ENCODE results near the gene GXYLT2. TPM values are rescaled to one million over a fixed set of nuclear protein-coding genes. Genes with fewer than 3 reads are reported as not detected.

GXYLT2 gene, protein sequence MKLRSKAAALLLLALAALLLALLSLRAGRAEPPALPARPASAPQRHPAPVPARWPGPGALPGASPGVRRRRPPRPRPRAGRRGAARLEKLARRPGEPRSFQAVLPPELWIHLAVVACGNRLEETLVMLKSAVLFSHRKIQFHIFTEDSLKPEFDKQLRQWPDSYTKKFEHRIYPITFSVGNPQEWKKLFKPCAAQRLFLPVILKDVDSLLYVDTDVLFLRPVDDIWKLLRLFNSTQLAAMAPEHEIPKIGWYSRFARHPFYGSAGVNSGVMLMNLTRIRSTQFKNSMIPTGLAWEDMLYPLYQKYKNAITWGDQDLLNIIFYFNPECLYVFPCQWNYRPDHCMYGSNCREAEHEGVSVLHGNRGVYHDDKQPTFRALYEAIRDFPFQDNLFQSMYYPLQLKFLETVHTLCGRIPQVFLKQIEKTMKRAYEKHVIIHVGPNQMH
- 10 to 100 TPM in 1 of 3 donors, 1 to 10 TPM in 1, under 1 TPM in 1; 0.58 to 17.5 (median 3.3) TPM for polyA plus RNA-seq

DNA sequence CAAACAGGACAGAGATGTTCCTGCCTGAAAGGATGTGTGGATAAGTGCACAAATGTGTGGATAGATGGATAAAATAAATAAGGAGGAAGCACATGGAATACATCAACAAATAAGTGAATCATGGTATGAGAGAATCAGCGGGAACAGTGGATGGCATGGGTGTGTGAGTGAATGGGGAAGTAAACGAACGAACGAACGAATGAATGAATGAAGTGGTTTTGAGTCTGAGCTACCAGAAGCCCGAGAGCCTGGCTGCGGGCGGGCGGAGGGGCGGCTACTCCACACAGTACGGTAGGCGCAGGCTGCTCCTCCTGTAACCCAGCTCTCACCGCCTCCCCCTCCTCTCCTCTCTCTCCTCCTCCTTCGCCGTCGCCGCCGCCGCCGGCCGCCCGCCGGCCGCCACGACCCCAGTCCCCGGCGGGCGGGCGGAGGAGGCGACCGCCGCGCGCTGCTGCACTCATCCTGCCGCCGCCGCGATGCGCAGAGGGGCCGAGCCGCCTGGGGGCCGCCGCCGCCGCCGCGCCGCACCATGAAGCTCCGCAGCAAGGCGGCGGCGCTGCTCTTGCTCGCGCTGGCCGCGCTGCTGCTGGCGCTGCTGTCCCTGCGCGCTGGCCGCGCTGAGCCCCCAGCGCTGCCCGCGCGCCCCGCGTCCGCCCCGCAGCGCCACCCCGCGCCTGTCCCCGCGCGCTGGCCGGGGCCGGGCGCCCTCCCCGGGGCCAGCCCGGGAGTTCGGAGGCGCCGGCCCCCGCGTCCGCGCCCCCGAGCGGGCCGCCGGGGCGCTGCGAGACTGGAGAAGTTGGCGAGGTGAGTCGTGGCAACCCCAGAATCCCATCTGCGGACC lies at the start of gene GXYLT2:
Gene GXYLT2 (plus strand): TSS at position 342 of the 841 bp plus-strand sequence. CDS start 188 bp downstream, at position 530.
- H3K27ac ChIP-seq (ENCODE audit: low read depth, low read length) = peak within 1 kb of the TSS; percentile 32
- WGBS, 3 donors = 0 to 1% (median 0%) methylated on average over 54 to 96 of the region's 96 CpGs

DNA sequence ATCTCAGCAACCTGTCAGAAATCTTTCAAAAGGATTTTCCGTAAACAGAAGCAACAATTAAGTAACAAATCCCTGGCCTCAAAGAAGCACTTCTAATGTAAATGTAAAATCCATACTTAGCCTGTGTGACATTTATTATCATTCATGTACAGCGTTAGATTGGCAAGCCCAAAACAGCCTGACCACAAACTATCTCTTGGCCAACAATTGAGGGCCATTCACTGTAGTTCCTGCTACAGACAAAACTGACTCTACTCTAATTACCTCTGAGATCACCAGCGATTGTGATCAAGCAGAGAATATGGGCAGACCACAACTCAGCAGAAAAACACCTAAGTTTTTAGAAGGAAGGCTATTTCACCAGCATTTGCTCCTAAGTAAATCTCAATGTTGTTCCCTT lies 48.8 kb upstream of the GXYLT2 start:
- no peak overlapping the region for H3K27ac ChIP-seq (ENCODE audit: low read depth, low read length)
- WGBS, 3 donors = 88 to 94% (median 88%) methylated on average over 3 of the region's 3 CpGs

DNA sequence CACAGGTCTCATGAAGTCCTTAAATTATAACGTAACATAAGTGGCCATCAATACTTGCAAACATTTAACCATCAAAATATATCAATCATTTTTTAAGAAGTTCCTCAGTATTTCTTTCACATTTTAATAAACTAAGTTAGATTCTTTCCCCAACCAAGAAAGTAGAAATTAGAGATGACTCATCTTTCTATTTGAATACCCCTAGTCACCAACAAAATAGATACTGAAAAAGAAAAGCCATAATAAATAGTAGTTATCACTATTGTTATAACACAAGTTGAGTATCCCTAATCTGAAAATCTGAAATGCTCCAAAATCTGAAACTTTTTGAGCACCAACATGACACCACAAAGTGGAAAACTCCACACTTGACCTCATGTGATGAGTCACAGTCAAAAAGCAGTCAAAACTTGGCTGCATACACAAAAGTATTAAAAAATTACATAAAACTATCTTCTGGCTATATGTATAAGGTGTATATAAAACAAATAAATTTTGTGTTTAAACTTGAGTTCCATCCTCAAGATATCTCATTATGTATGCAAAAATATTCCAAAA lies 43.3 kb upstream of the GXYLT2 start:
- WGBS, 3 donors = 88 to 96% (median 91%) methylated on average over 1 of the region's 1 CpG
- no peak overlapping the region for H3K27ac ChIP-seq (ENCODE audit: low read depth, low read length)

DNA sequence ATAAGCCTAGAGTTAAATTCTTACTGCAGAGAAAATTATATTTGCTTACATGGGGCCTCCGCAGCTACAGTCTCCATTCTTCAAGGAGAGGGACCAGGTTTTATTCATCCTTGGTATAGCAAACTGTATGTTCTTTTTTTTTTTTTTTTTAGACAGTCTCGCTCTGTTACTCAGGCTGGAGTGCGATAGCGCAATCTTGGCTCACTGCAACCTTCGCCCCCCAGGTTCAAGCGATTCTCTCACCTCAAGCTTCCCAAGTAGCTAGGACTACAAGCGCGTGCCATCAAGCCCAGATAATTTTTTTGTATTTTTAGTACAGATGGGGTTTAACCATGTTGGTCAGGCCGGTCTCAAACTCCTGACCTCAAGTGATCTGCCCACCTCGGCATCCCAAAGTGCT lies 41.7 kb upstream of the GXYLT2 start:
- WGBS, 3 donors = 92 to 96% (median 95%) methylated on average over 10 of the region's 10 CpGs
- no peak overlapping the region for H3K27ac ChIP-seq (ENCODE audit: low read depth, low read length)

DNA sequence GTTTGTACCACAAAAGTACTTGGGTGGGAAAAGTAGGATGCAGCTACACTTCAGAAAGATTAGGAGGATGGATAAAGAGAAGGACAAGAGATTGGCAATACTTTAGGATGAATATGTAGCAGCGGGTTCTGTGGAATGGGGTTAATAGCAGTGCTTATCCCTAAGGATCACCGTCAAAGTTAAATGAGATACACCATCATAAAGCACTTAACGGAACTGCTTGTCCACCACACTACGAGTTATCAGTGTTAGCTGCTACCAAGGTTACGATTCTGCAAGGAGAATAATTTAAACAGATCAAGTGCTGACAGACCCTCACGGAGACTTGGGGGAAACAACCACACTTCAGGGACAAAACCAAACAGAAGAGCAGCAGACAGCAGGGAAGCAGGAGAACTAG lies 40.6 kb upstream of the GXYLT2 start:
- H3K27ac ChIP-seq (ENCODE audit: low read depth, low read length) = no peak overlapping the region
- WGBS, 3 donors = 9 to 13% (median 10%) methylated on average over 6 of the region's 6 CpGs

DNA sequence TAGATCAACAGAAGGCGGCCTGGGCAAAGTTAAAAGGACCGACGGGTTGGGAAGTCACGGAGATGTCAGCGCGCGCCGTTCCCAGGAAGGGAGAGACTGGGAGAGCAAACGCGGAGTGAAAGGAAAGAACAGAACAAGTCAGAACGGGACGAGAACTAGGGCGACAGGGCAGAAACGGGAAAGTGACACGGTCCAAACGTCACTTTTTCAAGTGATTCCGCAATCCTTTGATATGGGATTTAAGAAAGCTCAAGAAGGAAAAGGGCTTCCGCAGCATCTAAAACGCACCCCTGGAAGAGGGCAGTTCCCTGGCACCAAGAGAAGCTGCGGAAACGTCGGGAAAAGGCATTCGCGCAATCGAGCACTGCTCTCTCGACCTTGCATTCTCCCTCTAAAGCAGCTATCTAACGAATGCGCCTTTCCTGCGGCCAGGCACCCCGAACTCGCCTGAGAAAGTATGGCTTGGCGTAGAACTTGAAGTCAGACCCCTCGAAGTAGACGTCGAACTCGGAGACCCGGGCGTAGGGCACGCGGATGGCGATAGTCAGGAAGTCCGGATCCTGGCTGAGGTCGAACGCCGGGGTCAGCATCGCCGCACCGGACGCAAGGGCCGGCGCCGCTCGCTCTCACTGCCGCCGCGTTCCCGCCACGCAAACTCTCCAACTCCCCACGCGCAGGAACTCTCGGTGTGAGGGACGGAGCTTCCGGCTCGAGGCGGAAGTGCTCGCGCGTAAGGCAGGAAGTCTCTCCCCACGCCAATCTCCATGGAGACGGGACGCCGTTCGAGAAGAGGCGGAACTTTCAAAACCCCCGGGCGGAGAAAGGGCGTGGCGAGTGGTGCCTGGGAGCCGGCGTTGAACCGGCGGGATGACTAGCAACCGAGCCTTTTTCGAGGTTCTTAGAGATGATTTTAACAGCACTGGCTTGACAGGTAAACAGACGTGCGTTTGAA lies 39.8 kb upstream of the GXYLT2 start, which contains the start of gene SHQ1:
Gene SHQ1 (minus strand): TSS at position 695 of the 952 bp plus-strand sequence. CDS start 105 bp downstream, at position 590.
- 0% methylated on average over 86 of the region's 86 CpGs for WGBS, 3 donors
- H3K27ac ChIP-seq (ENCODE audit: low read depth, low read length) = no peak within 1 kb of the TSS

DNA sequence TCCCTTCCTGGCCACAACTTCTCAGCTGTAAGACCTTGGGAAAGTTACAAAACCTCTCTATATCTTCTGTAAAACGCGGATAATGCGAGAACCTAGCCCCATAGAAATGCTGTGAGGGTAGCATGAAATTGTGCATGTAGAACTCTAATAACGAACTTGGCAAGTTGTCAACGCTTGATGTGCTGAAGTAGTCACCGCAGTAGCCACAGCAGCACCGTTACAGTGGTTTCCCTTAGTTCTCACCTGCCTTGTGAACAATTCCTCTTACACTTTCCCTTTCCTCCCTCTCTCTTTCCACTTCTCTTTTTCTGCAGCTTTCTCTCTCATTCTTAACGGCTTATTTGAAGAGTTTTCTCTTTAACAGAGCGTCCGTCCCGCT lies 39.2 kb upstream of the GXYLT2 start:
- no peak overlapping the region for H3K27ac ChIP-seq (ENCODE audit: low read depth, low read length)

DNA sequence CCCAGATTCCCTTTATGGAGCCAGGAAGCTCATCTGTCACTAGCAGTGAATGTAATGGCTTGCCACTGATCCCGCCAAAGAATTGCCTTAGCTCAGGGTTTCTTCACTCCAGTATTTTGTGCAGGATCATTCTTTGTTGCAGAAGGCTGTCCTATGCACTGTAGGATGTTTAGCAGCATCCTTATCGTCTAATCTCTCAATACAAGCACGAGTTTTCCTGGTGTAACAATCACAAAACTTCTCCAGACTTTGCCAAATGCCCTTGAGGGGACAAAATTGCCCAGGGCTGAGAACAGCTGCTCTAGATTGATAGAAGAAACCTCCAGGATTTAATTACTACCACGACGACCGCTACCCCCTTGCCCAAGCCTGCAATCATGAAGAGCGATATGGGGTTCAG lies 32.8 kb upstream of the GXYLT2 start:
- WGBS, 3 donors = 66 to 78% (median 71%) methylated on average over 7 of the region's 7 CpGs

More for the DNA sequence above, 39.2 kb upstream of the GXYLT2 start:
- 0 to 2% (median 1%) methylated on average over 11 of the region's 11 CpGs for whole genome bisulfite sequencing, 3 donors

DNA sequence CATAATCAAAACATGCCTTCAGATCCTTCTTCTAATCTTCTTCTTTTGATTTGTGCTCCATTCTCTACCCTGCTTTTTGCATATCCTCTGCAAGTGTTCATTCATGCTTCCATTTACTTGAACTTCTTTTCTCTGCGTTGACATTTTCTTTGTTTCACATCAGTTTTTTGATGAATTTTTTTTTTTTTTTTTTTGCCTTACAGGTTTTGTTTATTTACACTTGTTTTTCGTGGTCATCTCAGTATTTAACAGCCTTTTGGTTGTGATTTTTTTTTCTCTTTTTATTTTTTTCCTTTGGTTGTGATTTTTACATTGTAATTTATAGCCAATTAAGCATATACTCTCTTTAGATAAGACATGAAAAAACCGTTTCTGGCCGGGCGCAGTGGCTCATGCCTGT lies 27.8 kb upstream of the GXYLT2 start:
- no peak overlapping the region for H3K27ac ChIP-seq (ENCODE audit: low read depth, low read length)
- 86 to 91% (median 89%) methylated on average over 5 of the region's 5 CpGs for WGBS, 3 donors

More for the DNA sequence above, 32.8 kb upstream of the GXYLT2 start:
- H3K27ac ChIP-seq (ENCODE audit: low read depth, low read length) = no peak overlapping the region

DNA sequence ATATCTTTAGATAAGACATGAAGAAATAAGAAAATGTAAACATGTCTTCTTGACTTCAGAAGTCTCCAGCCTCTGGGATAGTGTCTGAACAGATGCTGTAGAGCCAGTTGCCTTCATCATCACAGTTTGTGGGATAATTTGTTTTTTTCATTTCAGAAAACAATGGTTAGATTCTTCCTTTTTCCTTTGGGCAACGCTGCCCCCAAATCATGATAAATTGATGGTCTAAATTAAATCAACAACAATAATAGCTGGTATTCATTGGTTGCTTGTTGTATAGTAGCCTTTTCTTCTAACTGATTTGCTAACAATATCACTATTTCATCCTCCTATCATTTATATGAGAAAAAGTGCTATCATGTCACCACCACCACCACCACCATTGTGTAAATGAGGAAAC lies 27.0 kb upstream of the GXYLT2 start:
- H3K27ac ChIP-seq (ENCODE audit: low read depth, low read length) = no peak overlapping the region
- WGBS, 3 donors = 43 to 89% (median 67%) methylated on average over 1 of the region's 1 CpG

DNA sequence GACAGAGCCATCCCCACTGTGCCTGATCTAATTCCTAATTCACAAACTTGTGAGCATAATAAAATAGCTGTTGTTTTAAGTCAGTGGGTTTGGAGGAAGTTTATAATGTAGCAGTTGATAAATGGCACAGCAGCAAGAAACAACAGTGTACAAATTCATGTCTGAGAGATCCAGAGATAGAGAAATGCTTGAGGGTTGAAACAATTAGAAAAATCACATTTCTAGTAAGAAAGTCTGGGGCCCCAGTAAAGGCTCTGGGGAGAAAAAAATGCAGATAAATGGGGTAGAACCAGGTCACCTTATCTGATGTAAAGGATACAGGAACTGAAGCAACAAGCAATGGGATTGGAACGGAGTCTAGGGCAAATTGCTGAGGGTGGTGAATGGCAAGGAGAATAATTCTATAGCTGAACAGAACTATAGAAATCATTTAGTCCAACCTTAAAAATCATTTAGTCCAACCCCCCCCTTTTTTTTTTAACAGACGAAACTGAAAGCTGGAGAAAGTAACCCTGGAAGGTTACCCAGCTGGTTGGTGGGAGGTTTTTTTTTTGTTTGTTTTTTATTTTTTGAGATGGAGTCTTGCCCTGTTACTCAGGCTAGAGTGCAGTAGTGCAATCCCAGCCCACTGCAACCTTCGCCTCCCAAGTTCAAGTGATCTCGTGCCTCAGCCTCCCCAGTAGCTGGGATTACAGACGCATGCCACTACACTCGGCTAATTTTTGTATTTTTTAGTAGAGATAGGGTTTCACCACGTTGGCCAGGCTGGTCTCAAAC lies 25.3 kb upstream of the GXYLT2 start:
- no peak overlapping the region for H3K27ac ChIP-seq (ENCODE audit: low read depth, low read length)
- 64 to 67% (median 66%) methylated on average over 7 of the region's 7 CpGs for WGBS, 3 donors

DNA sequence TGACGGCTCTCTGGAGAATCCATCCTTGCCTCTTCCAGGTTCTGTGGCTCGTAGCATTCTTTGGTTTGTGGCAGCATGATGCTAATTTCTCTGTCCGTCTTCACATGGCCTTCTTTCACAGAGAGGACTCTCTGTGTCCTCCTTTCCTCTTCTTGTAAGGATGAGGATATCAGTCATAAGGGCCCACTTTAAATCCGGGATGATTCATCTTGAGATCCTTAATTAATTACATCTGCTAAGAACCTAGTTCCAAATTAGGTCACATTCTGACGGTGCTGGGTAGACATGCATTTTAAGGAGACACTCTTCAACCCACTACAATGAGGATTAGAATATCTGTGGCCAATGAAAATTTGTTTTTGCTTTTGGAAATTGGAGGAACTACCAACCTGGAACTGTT lies 15.7 kb upstream of the GXYLT2 start:
- no peak overlapping the region for H3K27ac ChIP-seq (ENCODE audit: low read depth, low read length)
- 59 to 84% (median 71%) methylated on average over 5 of the region's 5 CpGs for WGBS, 3 donors

DNA sequence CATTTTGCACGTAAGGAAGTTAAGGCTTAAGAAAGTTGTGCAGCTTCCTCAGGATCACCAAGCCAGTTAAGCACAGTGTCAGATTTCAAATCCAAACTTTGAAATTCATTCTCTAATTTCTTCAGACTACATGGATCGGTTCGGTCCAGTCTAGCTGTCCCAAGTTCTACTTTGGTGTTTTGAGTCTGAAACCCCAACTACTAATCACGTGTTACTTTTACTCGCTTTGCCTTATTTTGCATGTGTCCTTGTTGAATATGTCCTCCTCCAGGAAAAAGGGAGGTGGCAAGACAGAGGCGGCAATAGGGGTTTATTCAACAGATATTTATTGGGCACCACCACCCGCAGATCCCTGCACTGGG lies 522 bp upstream of the GXYLT2 start:
- no peak overlapping the region for H3K27ac ChIP-seq (ENCODE audit: low read depth, low read length)
- 1 to 3% (median 2%) methylated on average over 7 of the region's 7 CpGs for WGBS, 3 donors

DNA sequence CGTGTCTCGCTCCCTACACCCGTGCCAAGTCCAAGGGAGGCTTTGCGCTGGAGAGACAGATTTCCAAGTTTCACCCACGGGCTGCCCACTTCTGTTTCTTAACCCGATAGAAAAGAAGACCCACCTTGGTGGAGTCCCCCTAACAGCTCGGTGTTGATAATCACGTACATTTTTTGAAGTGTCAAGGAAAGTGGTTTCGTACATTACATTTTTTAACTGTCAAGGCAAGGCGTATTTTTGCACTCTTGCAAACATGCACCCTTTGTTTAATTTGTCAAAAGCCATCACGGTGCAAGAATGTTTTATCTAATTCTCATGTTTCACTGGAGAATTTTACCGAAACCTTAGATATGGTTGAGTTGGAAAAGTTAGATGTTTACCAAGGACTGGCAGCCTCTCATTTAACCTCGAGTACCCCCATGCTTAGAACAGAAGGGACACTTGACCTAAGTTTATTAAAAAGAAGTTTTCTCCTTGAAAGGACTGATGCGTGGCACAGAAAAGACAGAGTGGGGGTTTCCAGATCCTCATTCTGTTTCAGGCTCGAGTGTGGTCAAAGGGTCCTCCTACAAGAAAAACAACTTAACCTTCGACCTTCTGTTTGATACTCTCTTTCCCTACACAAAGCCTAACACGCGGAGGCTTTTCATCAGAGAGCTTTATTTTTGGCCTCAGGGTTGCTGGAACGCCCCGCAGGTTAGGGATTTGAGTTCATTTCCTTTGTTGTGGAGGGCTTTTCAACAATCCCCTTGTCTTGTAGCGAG lies 882 bp downstream of the GXYLT2 start:
- H3K27ac ChIP-seq (ENCODE audit: low read depth, low read length) = no peak overlapping the region
- 11 to 13% (median 12%) methylated on average over 21 of the region's 21 CpGs for WGBS, 3 donors

DNA sequence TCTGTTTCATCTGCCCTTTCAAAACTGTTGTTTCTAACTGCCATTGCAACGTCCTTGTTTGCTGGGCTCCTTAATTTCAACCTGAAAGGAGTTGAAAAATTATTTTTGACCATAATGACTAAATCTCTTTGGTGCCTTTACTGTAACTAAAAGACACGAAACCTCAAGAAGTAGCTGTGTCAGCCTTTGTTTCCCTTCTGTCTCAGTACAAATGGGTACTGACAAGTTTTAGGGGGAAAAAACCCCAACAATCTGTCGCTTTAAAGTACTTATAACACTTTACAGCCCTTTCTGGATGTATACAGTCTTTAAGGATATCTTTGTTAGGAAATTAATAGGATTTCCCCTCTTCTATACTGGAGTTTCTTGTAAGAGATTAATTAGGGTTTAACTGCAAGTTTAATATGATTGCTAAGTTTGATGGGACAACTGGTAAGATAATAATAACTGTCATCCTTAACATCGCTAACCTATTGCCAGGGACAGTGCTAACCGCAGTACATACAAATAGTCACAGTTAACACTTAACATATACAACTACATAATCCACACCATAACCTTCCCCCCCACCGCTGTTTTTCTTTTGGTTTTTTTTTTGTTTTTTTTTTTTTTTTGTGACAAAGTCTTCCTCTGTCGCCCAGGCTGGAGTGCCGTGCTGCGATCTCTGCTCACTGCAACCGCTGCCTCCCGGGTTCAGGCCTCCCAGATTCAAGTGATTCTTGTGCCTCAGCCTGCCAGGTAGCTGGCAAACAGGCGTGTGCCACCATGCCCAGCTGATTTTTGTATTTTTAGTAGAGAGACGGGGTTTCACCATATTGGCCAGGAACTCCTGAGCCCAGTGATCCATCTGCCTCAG lies 1.7 kb downstream of the GXYLT2 start:
- 69 to 80% (median 77%) methylated on average over 13 of the region's 13 CpGs for WGBS, 3 donors
- no peak overlapping the region for H3K27ac ChIP-seq (ENCODE audit: low read depth, low read length)

All from adipose tissue (tissue), 3 donors.